Urothelium cell line (cell line): ENCODE data around the gene PCDH9.
A peak's percentile ranks its signal among the peaks of the same experiment; 100 is the strongest.

Source experiments
- DNase-seq: peaks from one replicate; pipeline ENCODE4 v3.0.0; 2011; ENCODE audit warnings: low spot score, mixed read lengths
- FAIRE-seq: peaks from 2 replicates; lab custom pipeline; 2011; peaks lifted over from hg19 to GRCh38; lab: Jason Lieb, UNC

PCDH9 gene

DNA sequence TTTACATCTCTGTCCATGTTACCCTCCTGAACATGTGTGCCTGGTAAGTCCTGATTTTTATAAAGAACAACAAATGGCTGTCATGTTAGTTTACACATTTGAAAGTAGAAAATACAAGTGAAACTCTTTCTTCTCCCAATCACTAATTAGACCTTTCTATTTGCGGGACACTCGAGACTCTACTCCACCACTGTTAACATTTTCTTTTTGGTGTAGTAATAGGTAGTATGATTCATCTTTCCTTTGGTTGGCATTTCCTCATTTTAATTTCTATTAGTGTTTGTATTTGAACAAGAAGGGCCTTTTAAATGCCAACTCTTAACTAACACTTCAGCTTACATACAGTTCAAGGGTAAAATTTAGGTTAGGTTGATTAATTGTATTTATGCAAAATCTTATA lies 371.1 kb downstream of the PCDH9 start:
- FAIRE-seq = no peak
- DNase-seq = no peak

DNA sequence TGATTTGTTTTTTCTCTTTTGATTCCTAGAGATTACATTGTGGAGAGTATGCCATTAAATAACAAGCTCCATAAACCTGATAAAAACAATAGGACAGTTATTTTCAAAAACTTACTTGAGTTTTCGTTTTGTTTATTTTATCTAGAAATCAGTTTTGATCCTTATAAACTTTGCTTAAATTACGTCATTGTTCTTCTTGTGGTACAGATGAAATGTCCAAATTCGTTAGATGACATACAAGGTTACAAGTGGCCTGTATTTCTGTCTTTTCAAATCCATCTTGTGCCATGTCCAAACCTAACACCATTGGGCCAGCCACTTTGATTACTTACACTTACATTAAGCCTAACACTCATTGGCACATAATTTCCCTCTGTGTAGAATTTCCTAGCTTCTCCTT lies 372.0 kb downstream of the PCDH9 start:
- DNase-seq = no peak
- FAIRE-seq = no peak

DNA sequence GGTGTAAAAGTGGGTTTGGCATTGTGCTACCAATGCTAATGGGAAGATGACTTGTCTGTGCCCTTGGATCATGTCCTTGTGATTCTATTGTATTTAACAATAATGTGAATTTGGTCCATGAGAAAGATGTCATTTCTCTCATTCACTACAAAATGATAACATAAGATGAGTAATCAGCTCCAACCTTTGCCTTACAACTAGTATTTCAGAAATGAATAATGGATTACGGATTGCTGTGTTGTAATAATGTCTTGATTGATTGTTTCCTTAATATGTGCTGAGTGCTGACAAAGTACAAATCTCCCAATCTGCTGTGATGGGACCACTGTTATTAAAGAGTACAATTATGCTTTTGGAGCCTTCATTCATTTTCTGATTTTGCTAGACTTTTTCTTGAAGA lies 375.0 kb downstream of the PCDH9 start:
- FAIRE-seq = no peak
- DNase-seq = no peak

DNA sequence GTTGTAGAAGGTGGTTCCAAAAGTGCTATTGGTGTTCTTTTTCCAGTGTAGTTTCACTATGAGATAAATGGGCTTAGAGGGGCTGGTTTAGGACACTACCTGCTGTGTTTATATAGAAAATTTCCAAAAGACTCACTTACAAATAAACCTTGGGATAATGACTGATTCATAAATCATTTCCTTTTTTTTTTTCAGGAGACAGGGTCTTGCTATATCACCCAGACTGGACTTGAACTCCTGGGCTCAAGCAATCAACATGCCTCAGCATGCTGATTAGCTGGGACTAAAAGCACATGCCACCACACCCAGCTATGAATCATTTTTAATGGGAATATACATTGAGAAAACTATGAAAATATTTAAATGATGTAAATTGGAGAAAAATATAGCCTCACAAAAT lies 376.6 kb downstream of the PCDH9 start:
- FAIRE-seq (no peak), DNase-seq (no peak)

DNA sequence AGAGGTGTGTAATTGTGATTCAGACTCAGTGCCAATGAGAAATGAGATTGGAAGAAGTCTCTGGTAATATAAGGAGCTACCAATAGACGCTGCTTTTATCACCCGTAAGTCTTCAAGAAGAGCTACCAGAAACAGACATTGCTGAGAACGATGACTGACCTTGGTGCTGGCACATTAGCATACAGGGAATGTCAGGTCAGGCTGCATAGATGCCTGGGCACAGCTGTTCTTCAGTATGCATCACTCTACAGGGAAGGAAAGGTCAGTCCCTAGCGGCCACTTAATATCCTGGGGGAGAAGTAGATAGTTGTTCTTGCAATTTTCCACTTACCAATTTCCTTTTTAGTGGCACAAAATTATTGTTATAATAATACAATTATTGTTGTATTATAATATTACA lies 380.4 kb downstream of the PCDH9 start:
- DNase-seq = no peak

DNA sequence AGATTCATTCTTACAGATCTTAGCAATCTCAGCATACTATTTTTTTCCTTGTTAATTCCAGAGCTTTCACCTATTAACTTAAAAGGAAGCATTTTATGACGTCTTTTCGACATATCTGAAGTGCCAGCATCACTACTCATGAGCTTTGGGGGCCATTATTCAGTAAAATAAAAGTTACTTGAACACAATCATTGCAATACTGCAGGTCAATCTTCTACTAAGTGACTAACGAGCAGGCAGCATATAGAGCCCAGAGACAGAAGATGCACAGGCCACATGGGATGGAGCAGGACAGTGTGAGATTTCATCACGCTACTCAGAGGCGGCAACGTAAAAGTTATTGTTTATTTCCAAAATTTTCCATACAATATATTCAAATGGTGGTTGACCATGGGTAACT lies 382.6 kb downstream of the PCDH9 start:
- FAIRE-seq = no peak

More for the DNA sequence above, 380.4 kb downstream of the PCDH9 start:
- no peak for FAIRE-seq

DNA sequence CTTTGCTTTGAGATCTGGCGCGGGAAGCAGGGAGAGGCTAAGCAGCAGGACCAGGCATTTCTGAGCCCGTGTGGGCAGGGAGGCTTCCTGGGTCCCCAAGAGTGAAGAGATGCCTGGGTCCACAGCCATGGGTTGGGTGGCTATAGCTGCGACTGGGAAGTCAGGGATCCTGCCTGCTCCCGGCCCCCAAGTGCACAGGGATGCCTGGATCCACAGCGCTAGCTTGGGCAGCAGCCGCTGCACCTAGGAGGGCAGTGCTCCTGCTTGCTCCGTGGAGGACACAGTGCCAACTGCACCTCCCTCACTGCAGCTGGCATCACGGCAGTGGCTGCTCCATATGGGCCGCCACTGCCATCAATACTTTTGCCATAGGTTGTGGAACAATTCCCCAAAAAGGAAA lies 384.7 kb downstream of the PCDH9 start:
- DNase-seq (no peak), FAIRE-seq (no peak)

More for the DNA sequence above, 382.6 kb downstream of the PCDH9 start:
- no peak for DNase-seq

DNA sequence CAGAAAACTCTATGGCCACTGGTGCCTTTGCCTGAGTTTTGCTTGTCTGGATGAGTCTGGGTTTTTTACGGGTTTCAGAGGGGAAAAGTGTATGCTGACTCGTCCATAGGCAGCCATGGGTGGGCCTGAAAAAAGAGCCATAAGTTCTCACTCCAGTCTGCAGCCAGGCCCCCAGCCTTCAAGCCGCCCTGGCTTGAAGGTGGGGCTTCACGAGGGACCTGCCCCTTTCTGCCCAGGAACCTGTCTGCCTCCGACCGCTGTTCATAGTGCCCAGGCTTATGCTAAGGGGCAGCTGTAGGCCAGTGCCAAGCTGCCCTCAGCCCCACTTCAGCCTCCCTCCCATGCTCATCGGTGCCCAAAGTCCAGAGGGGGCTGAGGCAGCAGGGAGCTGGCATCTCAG lies 385.2 kb downstream of the PCDH9 start:
- FAIRE-seq = no peak
- DNase-seq = no peak

DNA sequence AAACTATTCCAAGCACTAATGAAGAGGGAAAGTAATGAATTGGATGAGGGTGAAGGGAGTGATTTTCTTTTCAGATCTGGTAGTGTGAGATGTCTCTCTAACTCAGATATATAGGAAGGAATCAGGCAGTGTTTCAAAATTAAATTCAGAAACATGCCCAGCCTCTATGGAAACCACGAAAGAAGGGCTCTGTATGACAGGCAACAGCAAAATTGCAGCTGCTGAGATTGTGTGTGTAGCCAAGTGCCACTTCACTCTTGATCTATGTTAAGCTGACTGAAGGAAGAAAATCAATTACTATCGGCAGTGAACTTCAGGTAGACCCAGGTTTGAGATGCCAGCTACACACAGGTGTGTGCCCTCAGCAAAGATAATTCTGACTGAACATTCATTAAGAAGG lies 387.4 kb downstream of the PCDH9 start:
- no peak for FAIRE-seq
- no peak for DNase-seq

DNA sequence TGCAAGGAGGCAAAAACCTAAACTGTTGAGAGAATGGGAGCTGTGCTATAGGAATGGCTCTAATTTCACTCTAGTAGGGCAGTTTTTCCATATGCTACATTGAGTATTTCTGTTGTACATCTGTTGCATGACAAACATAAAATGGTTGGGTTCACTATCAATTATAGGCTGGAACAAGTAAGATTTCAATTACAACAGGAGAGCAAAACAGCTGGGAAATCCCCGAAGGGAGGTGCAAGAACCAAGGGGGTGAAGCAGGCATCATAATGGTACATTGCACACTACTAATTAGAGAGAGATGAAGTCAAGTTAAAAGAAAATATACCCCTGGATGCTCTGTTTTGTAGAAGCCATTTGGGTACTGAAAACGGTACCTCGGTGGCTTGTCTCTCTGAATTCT lies 389.5 kb downstream of the PCDH9 start:
- no peak for FAIRE-seq
- DNase-seq = no peak

DNA sequence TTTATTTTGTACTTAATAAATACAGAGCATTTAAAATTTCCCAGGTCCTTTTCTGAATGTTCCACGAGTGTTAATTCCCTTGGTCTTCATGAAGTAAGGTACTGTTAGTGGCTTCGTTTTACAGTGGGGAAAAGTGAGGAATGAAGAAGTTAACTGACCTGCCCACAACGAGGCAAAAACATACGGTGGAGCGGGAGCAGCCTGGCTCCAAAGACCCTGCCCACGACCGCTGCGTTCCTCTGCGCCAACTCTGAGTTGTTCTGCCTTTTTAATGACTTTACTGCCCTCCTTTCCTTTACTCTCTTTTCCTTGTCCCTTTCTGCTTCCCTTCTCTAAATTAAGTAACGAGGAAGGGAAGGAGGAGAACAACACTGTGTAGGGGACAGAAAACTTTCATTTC lies 392.9 kb downstream of the PCDH9 start:
- FAIRE-seq (no peak), DNase-seq (no peak)

DNA sequence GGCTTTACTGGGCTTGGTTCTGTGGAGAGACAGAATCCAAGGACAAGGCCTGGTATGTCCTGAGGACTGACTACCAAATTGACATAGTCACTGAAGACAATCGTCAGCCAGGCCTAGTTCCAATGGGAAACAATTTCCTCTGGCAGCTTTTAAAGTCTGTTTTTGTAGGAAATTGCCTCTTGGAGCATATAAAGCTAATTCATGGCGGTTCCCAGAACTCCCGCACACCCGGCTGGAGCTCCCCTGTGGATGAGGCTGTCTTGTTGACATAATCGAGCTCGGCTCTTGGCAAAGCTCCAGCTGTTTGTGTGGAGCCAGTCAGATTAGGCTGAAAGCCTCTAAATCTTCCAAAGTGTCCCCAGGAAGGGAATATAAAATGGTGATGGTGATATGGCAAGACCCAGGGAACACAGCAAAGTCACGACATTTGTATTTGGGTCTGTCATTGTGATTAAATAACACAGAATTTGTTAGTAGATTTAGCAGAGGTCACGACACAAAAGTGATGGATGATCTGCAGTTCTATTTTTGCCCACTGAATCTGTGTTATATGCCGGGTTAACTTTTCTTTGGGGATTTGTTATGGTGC lies 395.0 kb downstream of the PCDH9 start:
- FAIRE-seq (no peak), DNase-seq (peak; percentile 6)

DNA sequence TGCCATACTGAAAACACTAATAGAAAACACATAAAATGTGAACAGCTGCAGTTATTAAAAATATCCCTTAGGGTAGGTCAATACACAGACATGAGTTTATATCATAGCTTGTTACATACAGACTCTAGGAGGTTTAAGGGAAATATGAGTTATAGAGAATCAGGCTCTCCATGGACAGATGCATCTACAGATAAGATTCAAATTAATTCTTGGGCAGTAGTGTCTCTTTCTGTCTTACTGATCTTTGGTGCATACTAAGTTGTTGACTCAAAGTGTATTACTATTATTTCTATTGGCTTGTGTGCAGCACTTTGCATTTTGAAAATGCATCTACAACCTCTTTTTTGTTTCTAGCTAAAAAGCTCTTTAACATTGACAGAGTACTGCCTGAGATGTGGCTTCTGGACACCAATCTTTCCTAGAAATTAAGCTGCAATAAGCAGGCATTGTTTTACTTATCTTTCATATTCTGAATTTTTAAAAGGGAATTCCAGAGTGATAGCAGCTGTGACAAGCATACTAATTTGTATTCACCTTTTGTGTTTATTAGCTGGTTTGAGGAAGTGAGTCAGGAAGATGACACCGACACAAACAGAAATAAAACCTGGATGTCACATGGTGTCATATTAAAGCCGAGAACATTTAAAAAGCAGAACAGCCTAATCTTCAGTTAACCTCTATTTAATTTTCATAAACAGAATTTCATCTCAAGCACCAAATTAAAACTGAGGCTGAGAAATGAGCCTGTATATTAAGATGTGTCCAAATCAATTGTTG lies 399.0 kb downstream of the PCDH9 start:
- no peak for FAIRE-seq

DNA sequence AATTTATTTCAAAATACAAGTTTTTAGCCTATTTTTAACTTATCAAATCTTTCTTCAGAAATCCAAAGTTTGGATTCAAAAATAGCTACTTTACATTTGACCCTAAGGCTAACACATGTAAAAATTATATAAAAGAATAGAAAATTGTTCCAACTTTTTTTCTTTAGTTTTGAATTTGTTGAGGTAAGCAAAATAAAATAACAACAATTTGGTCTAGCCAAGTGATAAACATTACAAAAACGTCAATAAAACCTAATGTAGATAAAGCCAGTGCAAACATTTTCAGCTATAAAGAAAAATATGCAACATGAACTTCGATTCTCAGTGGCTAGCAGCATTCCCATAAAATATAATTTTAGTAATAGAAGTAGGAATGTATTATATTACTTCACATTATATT lies 400.3 kb downstream of the PCDH9 start:
- FAIRE-seq (no peak), DNase-seq (no peak)

More for the DNA sequence above, 399.0 kb downstream of the PCDH9 start:
- DNase-seq = no peak

DNA sequence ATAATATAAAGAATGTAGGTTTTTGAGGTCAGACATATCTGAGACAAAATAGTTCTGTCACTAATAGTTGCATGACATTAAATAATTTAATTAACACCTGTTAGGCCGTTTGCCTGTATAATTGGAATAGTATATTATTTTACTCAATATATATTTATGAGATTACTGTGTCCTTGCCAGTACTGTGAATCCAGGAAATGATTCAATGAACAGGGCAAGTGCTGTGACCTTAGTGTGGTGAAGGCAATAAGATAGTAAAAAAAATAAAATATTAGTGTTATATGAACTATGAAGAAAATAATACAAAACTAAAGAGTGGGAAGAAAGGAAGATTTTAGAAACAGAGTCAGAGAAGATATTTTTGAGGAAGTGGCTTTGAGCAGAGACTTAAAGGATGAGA lies 403.7 kb downstream of the PCDH9 start:
- FAIRE-seq (no peak), DNase-seq (no peak)

DNA sequence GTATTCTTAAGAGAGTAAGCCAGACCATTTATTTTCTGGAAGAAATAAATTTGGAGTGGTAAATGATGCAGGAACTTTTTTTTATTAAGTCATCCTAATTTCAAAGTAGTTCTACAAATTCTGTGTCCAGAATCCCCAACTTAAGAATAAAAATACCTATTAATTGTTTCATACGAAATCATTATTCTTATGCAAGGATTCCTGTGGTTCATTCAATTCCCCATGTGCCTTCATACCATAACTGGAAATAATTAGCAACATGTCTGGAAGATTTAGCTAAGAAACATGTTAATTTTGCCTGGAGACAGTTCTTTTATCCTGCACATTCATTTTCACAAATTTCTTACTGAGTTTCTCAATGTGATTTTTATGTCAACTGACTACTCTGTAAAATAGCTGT lies 408.6 kb downstream of the PCDH9 start:
- DNase-seq (no peak), FAIRE-seq (no peak)

DNA sequence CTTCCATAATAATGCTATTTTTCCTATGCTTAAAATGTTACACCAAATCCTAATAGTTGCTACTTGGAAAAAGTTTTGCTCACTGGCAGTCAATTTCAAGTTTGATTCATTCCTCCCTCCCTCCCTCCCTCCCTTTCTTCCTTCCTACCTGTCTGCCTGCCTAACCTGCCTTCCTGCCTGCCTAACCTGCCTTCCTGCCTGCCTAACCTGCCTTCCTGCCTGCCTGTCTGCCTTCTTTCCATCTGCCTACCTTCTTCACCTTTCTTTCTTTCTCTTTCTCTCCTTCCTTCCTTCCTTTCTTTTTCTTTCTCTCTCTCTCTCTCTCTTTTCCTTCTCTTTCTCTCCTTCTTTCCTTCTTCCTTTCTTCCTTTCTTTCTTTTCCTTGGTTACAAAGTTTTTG lies 418.7 kb downstream of the PCDH9 start:
- FAIRE-seq (no peak), DNase-seq (no peak)

DNA sequence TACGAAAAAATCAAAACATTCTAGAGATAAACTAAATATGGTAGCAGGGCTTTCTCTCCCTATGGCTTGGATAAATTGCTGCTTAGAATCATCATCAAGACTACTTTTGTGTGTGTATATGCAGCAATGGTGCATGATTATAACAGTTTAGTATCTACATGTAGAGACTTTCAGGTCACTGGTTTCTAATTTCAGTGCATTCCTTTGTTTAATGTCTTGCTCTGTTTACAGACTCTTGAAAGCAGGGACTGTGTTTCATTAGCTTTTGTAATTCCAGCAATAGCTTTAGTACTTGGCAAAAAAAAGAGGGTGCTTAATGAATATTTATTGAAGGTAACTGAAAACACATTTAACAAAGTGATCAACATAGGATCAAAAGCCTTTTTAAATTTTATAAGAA lies 420.7 kb downstream of the PCDH9 start:
- DNase-seq (no peak), FAIRE-seq (no peak)

DNA sequence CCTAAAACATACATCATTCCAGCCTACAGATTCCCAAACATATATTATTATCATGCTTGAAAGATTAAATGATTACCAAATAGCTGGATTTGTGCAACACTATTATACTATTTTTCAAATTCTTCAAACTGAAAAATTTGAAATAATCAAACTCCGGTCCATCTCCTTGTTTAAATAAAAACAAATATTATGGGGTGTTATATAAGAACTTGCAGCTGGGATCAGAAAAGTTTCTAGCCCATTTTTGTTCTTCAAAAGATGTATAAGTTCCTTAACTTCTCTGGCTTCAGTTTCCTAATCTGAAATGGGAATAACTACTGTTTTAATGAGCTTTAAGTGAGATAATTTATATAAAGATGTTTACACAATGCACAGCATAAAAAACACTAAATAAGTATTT lies 422.9 kb downstream of the PCDH9 start:
- FAIRE-seq (no peak), DNase-seq (no peak)

DNA sequence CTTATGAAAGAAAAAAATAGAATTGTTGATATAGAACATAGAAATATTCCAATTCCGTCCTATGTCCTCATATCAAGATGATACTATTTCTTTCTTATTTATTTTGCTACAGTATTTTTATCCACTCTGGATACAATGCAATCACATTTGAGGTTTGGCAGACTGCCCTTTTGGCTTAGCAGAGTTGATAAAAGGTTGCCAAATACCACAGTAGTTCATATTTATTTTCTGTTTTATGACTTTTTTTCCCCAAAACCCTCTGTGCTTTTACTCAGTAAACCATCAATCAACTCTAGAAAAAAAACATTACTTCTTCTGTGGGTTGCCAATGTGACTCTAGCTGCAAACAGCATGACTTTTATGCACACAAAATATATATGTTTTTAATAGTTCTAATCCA lies 424.5 kb downstream of the PCDH9 start:
- FAIRE-seq (no peak), DNase-seq (no peak)

DNA sequence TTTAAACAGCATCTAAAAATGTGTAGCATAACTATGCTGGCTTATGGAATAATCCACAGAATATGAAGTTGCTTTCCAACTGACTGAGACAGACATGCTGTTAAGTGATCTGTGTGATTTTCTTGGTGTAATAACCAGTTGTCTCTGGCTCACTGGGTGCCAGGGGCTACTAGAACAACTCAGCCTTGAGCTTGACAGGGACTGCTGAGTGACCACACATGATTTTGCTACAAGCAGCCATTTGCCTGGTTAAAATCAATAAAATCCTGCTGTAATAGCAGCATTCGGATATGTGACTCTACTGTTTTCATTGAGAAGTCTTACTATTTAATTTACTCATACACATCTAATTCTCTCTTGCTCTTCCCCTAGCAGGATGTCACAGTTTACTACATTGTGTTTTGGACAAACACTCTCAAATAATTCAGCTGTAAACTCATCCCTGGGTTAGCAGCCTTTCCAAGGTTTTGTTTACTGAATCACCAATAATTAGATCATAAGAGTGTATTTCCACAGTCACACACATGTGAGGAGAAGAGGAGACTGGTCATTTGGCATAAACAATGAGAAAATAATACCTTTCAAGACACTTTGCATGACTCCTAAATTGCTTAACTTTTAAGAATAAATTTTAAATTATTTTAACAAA lies 426.2 kb downstream of the PCDH9 start:
- FAIRE-seq = no peak
- no peak for DNase-seq
